Heart left ventricle (tissue), 16 donors: ENCODE measurements around the gene ZNF740. TPM values are rescaled to one million over a fixed set of nuclear protein-coding genes. Genes with fewer than 3 reads are reported as not detected.
A peak's percentile ranks its signal among the peaks of the same experiment; 100 is the strongest.

Source experiments
- ATAC-seq, 4 donors: fragments of 200-7000 bp; cut with Tn5 transposase; one replicate each; pipeline ENCODE4 v1.9.1; 2020 to 2022; ENCODE audit warnings: moderate library complexity in 4 of 4, mild to moderate bottlenecking in 3 of 4, moderate number of reproducible peaks in 1 of 4
- DNase-seq, 5 donors: peaks; one replicate each; pipeline ENCODE4 v3.0.0-alpha.2; 2020
- H3K27ac ChIP-seq, 12 donors: fragments of 200-600 bp; sonication (generic) in 4 of 12; one replicate each; pipeline versions ENCODE4 v1.5.0 to v1.8.0; 2016 to 2022; ENCODE audit warnings: mild to moderate bottlenecking in 2 of 12
- H3K27me3 ChIP-seq, 9 donors: fragments of 200-600 bp; sonication (generic) in 2 of 9; one replicate each; pipeline versions ENCODE4 v1.5.1 to v1.8.0; 2016 to 2022; ENCODE audit warnings: mild to moderate bottlenecking in 3 of 9
- H3K36me3 ChIP-seq, 9 donors: fragments of 200-600 bp; sonication (generic) in 2 of 9; one replicate each; pipeline versions ENCODE4 v1.5.0 to v1.8.0; 2018 to 2022; ENCODE audit warnings: mild to moderate bottlenecking in 2 of 9
- H3K4me1 ChIP-seq, 12 donors: fragments of 200-600 bp; sonication (generic) in 4 of 12; one replicate each; pipeline versions ENCODE4 v1.5.0 to v1.8.0; 2016 to 2022; ENCODE audit warnings: mild to moderate bottlenecking in 3 of 12
- H3K4me3 ChIP-seq, 12 donors: fragments of 200-600 bp; sonication (generic) in 4 of 12; one replicate each; pipeline versions ENCODE4 v1.5.0 to v1.8.0; 2017 to 2022; ENCODE audit warnings: mild to moderate bottlenecking in 9 of 12, moderate library complexity in 4 of 12
- H3K9me3 ChIP-seq, 12 donors: fragments of 200-600 bp; sonication (generic) in 4 of 12; one replicate each; pipeline versions ENCODE4 v1.5.0 to v1.8.0; 2016 to 2022; ENCODE audit warnings: mild to moderate bottlenecking in 1 of 12
- CTCF ChIP-seq, 12 donors: fragments of 200-600 bp; sonication (generic) in 4 of 12; IDR thresholded peaks; one replicate each; pipeline versions ENCODE4 v1.5.0 to v1.8.0; 2018 to 2022; ENCODE audit warnings: antibody characterized with exemption in 12 of 12, mild to moderate bottlenecking in 5 of 12
- POLR2A ChIP-seq, 2 donors: fragments of 450-650 bp; IDR thresholded peaks; one replicate each; pipeline ENCODE4 v1.6.1; 2017; ENCODE audit warnings: antibody characterized with exemption in 2 of 2, mild to moderate bottlenecking in 2 of 2, moderate library complexity in 2 of 2
- WGBS, 4 donors: extraction: QIAGEN DNeasy Blood & Tissue Kit in 2 of 4; methylation state at CpG; one replicate each; pipeline versions ENCODE4 v1.1.5 to v1.1.7; 2013 to 2018; 5-methylcytosine and 5-hydroxymethylcytosine counted together
- intact Hi-C, 10 donors: fragments of 100-400 bp; cut with DNase I; formaldehyde crosslinking; loops; one replicate each; pipeline versions ENCODE4 v1.11.1 to v1.14.2; 2022
- polyA plus RNA-seq, 2 donors: library from polyadenylated mRNA; stranded (reverse); fragments of 200-250 nt; gene quantifications; one replicate each; pipeline ENCODE4 v1.2.3, GENCODE V29; 2013
- total RNA-seq, 9 donors: library from RNA; depleted of rRNA in 2 of 9; stranded (reverse); fragments of >200 nt in 2 of 9; fragmentation: NEBNext Ultra II Directional in 3 of 9; extraction: Animal tissue kit (Norgen Biotek cat#: 25700) in 3 of 9; gene quantifications; one replicate each; pipeline versions ENCODE4 v1.1.0 to v1.2.4, GENCODE V29; 2016 to 2023
- donor health status: ischemic (EF 13 %, LVEDD 7.1; RV severe dilation, severe dysfunction).
- donor health status: healthy with polysubstance abuse.
- donor health status: DM: no; HTN: yes; CAD: no.
- donor health status: DM: no; HTN: no; CAD: no.
- donor health status: ischemic (EF 25% LVEDD 6.9; RV normal size, moderate dysfunction).
- donor health status: ischemic (EF 25% LVEDD 5.7; RV mildly dilated, moderate dysfunction).
- donor health status: healthy.
- donor health status: DM: yes; HTN: yes; CAD: no.
- donor health status: ischemic (EF 35%, LVEDD 5.7; RV mildly dilated, moderate dysfunction).
- donor health status: nonischemic (EF 11% LVEDD 7.7; RV severe dilation, severe dysfunction).
- donor health status: DM: yes; HTN: yes; CAD: no.
- donor health status: PGD.
- donor health status: ischemic (EF 29% LVEDD 5.4; RV normal size, mild dysfunction).
- donor health status: nonischemic (EF 23%, LVEDD 6.1; RV moderate dilation, normal function).

ZNF740 gene
- total and polyA plus RNA-seq, 11 donors: 4.8 to 27.4 (median 17.6) TPM

GRCh38 chr12:53169644-53170043 lies 10.9 kb upstream of the ZNF740 start:
- DNase-seq (no peak), ATAC-seq (no peak)
- 88 to 97% (median 95%) methylated on average over 7 of the region's 7 CpGs for WGBS, 4 donors
- H3K9me3 ChIP-seq: no peaks in the 10 kb centered on the region
- TF ChIP-seq POLR2A (IDR thresholded peaks at IDR 0.05): no peak
- no peak for TF ChIP-seq CTCF (IDR thresholded peaks at IDR 0.05)
- H3K36me3 ChIP-seq: peaks cover 0 to 37% (median 25%) of the 10 kb centered on the region in 9 donors
- H3K27ac ChIP-seq: no peak overlapping the region
- no peaks in the 10 kb centered on the region for H3K27me3 ChIP-seq
- intact Hi-C loops: no loop called here
- H3K4me3 ChIP-seq: no peak overlapping the region
- peaks cover 0 to 1% (median 0%) of the 10 kb centered on the region in 12 donors for H3K4me1 ChIP-seq

GRCh38 chr12:53170215-53170614 lies 10.3 kb upstream of the ZNF740 start:
- 91 to 97% (median 96%) methylated on average over 8 of the region's 8 CpGs for WGBS, 4 donors
- no peak for ATAC-seq
- H3K9me3 ChIP-seq: no peaks in the 10 kb centered on the region
- peaks cover 0 to 6% (median 0%) of the 10 kb centered on the region in 12 donors for H3K4me1 ChIP-seq
- intact Hi-C loops: no loop called here
- peaks cover 0 to 37% (median 25%) of the 10 kb centered on the region in 9 donors for H3K36me3 ChIP-seq
- DNase-seq: no peak
- no peaks in the 10 kb centered on the region for H3K27me3 ChIP-seq
- H3K27ac ChIP-seq: no peak overlapping the region
- TF ChIP-seq POLR2A (IDR thresholded peaks at IDR 0.05) (no peak), CTCF (IDR thresholded peaks at IDR 0.05) (no peak)
- no peak overlapping the region for H3K4me3 ChIP-seq

- DNase-seq (no peak), ATAC-seq (no peak)
- 72 to 88% (median 85%) methylated on average over 9 to 14 of the region's 14 CpGs for WGBS, 4 donors
- Histone ChIP-seq H3K27me3 (no peaks in the 10 kb centered on the region), H3K4me1 (peaks cover 0 to 6% (median 0%) of the 10 kb centered on the region in 12 donors), H3K9me3 (no peaks in the 10 kb centered on the region), H3K27ac (peak overlapping the region in 1 of 12 donors; percentile 30), H3K36me3 (peaks cover 0 to 37% (median 22%) of the 10 kb centered on the region in 9 donors), H3K4me3 (no peak overlapping the region)
- intact Hi-C loops: no loop called here
- TF ChIP-seq CTCF (IDR thresholded peaks at IDR 0.05): no peak
- no peak for TF ChIP-seq POLR2A (IDR thresholded peaks at IDR 0.05)
Measured at GRCh38 chr12:53170876-53171724, 9.4 kb upstream of the ZNF740 start.

- ATAC-seq (no peak), DNase-seq (no peak)
- intact Hi-C loops: no loop called here
- Histone ChIP-seq H3K4me1 (peaks cover 0 to 6% (median 0%) of the 10 kb centered on the region in 12 donors), H3K27me3 (no peaks in the 10 kb centered on the region), H3K36me3 (peaks cover 0 to 36% (median 22%) of the 10 kb centered on the region in 9 donors), H3K27ac (peak overlapping the region in 1 of 12 donors; percentile 30), H3K4me3 (no peak overlapping the region), H3K9me3 (no peaks in the 10 kb centered on the region)
- WGBS, 4 donors: 54 to 61% (median 57%) methylated on average over 10 of the region's 10 CpGs
- no peak for TF ChIP-seq POLR2A (IDR thresholded peaks at IDR 0.05)
- TF ChIP-seq CTCF (IDR thresholded peaks at IDR 0.05): no peak
Measured at GRCh38 chr12:53171725-53172329, 8.7 kb upstream of the ZNF740 start.
